D721Med (cell line): Measurements from ENCODE around the gene LRRC59.
"Not testable (repeated sequence)": the region's sequence is repeated elsewhere in the genome, so short reads cannot be mapped to it uniquely, and the experiment has no call there.

ENCODE experiments used
- DNase-seq: peaks from one replicate; pipeline ENCODE4 v3.0.0; 2011; ENCODE audit warnings: low spot score; ENCODE audit not compliant: insufficient read length
- FAIRE-seq: peaks from 2 replicates; lab custom pipeline; 2011; peaks lifted over from hg19 to GRCh38; lab: Jason Lieb, UNC
- CTCF ChIP-seq: IDR thresholded peaks from 2 replicates; pipeline ENCODE4 v1.5.1; 2012; ENCODE audit warnings: mild to moderate bottlenecking, control low read depth; ENCODE audit not compliant: insufficient read depth; ENCODE audit errors: missing control alignments

LRRC59 gene

GRCh38 chr17:50412188-50412732 lies 14.9 kb upstream of the LRRC59 start:
- DNase-seq (no peak), FAIRE-seq (no peak)
- TF ChIP-seq CTCF = no peak

GRCh38 chr17:50407921-50408320 lies 10.6 kb upstream of the LRRC59 start:
- no peak for FAIRE-seq

GRCh38 chr17:50406578-50406977 lies 9.3 kb upstream of the LRRC59 start:
- no peak for TF ChIP-seq CTCF
- FAIRE-seq (no peak), DNase-seq (no peak)

More at GRCh38 chr17:50407921-50408320, 10.6 kb upstream of the LRRC59 start:
- TF ChIP-seq CTCF = no peak
- DNase-seq = no peak

GRCh38 chr17:50405351-50405750 lies 8.0 kb upstream of the LRRC59 start:
- FAIRE-seq, DNase-seq: not testable (repeated sequence)

GRCh38 chr17:50399591-50399990 lies 2.3 kb upstream of the LRRC59 start:
- not testable (repeated sequence) for DNase-seq, FAIRE-seq

GRCh38 chr17:50398672-50399071 lies 1.3 kb upstream of the LRRC59 start:
- not testable (repeated sequence) for FAIRE-seq, DNase-seq

GRCh38 chr17:50397919-50398285 lies 579 bp upstream of the LRRC59 start:
- no peak for FAIRE-seq
- TF ChIP-seq CTCF = no peak
- no peak for DNase-seq

- DNase-seq (no peak), FAIRE-seq (no peak)
- no peak for TF ChIP-seq CTCF
These were observed 837 bp downstream of the LRRC59 start for GRCh38 chr17:50396261-50397110.
